Fibroblast of the conjunctiva (primary cell): ENCODE data around the gene ATP10B.
"Not testable (repeated sequence)": the region's sequence is repeated elsewhere in the genome, so short reads cannot be mapped to it uniquely, and the experiment has no call there.

Experiments
- DNase-seq: peaks from one replicate; pipeline ENCODE4 v3.0.0-alpha.2; 2010; ENCODE audit warnings: low read depth

Gene ATP10B

GRCh38 chr5:160852049-160852448 is at the start of gene ATP10B:
Gene ATP10B, minus strand, starts transcription at chr5:160852211. Its CDS starts 164,137 bp downstream, at chr5:160688074.
- no peak for DNase-seq

- DNase-seq, result no peak
Measured at GRCh38 chr5:160901656-160902055, 49.6 kb upstream of the ATP10B start.

GRCh38 chr5:160899735-160900134 is 47.7 kb upstream of the ATP10B start:
- DNase-seq, result no peak

- DNase-seq, result not testable (repeated sequence)
Measured at GRCh38 chr5:160893180-160893964, 41.4 kb upstream of the ATP10B start.

- DNase-seq, result no peak
Measured at GRCh38 chr5:160887780-160888179, 35.8 kb upstream of the ATP10B start.

GRCh38 chr5:160873560-160874200 is 21.7 kb upstream of the ATP10B start:
- not testable (repeated sequence) for DNase-seq

- DNase-seq, result no peak
Measured at GRCh38 chr5:160869989-160870521, 18.0 kb upstream of the ATP10B start.

GRCh38 chr5:160867976-160868375 is 16.0 kb upstream of the ATP10B start:
- no peak for DNase-seq

- no peak for DNase-seq
Measured at GRCh38 chr5:160851451-160851850, 560 bp downstream of the ATP10B start.

- DNase-seq, result no peak
Measured at GRCh38 chr5:160850421-160850820, 1.6 kb downstream of the ATP10B start.

GRCh38 chr5:160847526-160848085 is 4.4 kb downstream of the ATP10B start:
- no peak for DNase-seq

GRCh38 chr5:160846642-160847041 is 5.4 kb downstream of the ATP10B start:
- no peak for DNase-seq

GRCh38 chr5:160844177-160844576 is 7.8 kb downstream of the ATP10B start:
- DNase-seq, result no peak

- DNase-seq, result no peak
Measured at GRCh38 chr5:160843240-160843639, 8.8 kb downstream of the ATP10B start.

GRCh38 chr5:160837749-160838593 is 14.0 kb downstream of the ATP10B start:
- DNase-seq, result peak; percentile 38

- DNase-seq, result no peak
Measured at GRCh38 chr5:160837211-160837610, 14.8 kb downstream of the ATP10B start.

GRCh38 chr5:160835818-160836528 is 16.0 kb downstream of the ATP10B start:
- DNase-seq, result no peak

- no peak for DNase-seq
Measured at GRCh38 chr5:160835376-160835775, 16.6 kb downstream of the ATP10B start.

- DNase-seq, result no peak
Measured at GRCh38 chr5:160833806-160834205, 18.2 kb downstream of the ATP10B start.

GRCh38 chr5:160831801-160832200 is 20.2 kb downstream of the ATP10B start:
- no peak for DNase-seq

- DNase-seq, result no peak
Measured at GRCh38 chr5:160824301-160825001, 27.6 kb downstream of the ATP10B start.
